Keratinocyte (primary cell): ENCODE data around the gene FAM204A.

Experiments
- EZH2 ChIP-seq: IDR thresholded peaks from one replicate; pipeline ENCODE4 v1.6.1; 2012; ENCODE audit warnings: inconsistent platforms, mild to moderate bottlenecking, low read length, moderate library complexity
- TF ChIP-seq, protein P1 (sequence below), 3 experiments: IDR thresholded peaks in 1 of 3; conservative IDR thresholded peaks in 1 of 3; optimal IDR thresholded peaks in 1 of 3; 2 replicates in 2 of 3; 3 replicates in 1 of 3; pipeline versions ENCODE3 to v1.5.1; 2011; ENCODE audit warnings: low read length in 3 of 3, mild to moderate bottlenecking in 3 of 3, moderate library complexity in 2 of 3, control low read depth in 1 of 3, inconsistent platforms in 1 of 3; ENCODE audit not compliant: insufficient read depth in 2 of 3; ENCODE audit errors: extremely low read depth in 1 of 3

DNA sequence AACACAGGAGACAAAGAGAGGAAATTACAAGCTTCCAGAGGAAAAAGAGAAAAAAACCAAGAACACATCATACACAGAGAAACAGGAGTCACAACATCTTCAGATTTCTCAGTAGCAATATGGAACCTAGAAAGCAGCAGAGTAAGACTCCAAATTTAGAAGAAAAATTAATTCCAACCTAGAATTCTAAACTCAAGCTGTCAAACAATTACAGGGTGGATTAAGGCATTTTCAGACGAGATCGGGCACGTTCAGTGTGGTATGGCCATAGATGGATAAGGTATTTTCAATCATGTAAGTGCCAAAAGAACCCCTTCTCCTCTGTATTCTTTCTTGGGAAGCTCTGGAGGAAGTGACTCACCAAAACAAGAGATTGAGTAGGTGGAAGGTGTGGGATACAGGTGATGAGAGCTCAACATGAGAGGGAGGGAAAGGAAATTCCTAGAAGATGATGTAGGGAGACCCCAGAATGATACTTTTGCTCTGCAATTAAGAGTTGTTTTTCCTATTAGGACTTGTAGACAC lies 51.6 kb downstream of the FAM204A start:
- TF ChIP-seq, protein P1, sequence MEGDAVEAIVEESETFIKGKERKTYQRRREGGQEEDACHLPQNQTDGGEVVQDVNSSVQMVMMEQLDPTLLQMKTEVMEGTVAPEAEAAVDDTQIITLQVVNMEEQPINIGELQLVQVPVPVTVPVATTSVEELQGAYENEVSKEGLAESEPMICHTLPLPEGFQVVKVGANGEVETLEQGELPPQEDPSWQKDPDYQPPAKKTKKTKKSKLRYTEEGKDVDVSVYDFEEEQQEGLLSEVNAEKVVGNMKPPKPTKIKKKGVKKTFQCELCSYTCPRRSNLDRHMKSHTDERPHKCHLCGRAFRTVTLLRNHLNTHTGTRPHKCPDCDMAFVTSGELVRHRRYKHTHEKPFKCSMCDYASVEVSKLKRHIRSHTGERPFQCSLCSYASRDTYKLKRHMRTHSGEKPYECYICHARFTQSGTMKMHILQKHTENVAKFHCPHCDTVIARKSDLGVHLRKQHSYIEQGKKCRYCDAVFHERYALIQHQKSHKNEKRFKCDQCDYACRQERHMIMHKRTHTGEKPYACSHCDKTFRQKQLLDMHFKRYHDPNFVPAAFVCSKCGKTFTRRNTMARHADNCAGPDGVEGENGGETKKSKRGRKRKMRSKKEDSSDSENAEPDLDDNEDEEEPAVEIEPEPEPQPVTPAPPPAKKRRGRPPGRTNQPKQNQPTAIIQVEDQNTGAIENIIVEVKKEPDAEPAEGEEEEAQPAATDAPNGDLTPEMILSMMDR (optimal IDR thresholded peaks at IDR 0.05 in 1 of 3, IDR thresholded peaks at IDR 0.05 in 1 of 3, conservative IDR thresholded peaks at IDR 0.05 in 1 of 3; ENCODE audit: extremely low read depth in 1 of 3, insufficient read depth in 2 of 3, low read length in 3 of 3), result no peak
- no peak for TF ChIP-seq EZH2
